Kasumi-1 (cell line): ENCODE data around the gene R3HCC1L.
"Not testable (repeated sequence)": the region's sequence is repeated elsewhere in the genome, so short reads cannot be mapped to it uniquely, and the experiment has no call there.

ENCODE experiments used
- DNase-seq, 2 experiments: peaks; one replicate each; lab custom pipeline; 2025; lab: John Stamatoyannopoulos, UW

Gene R3HCC1L

GRCh38 chr10:98131619-98132018, 2.8 kb upstream of the R3HCC1L start:
- DNase-seq: no peak

- not testable (repeated sequence) for DNase-seq
Observed at GRCh38 chr10:98133075-98133752, 1.2 kb upstream of the R3HCC1L start.

- no peak for DNase-seq
Observed at GRCh38 chr10:98134117-98134430, 383 bp upstream of the R3HCC1L start.

- DNase-seq: no peak
Observed at GRCh38 chr10:98135222-98135899, 904 bp downstream of the R3HCC1L start.

- not testable (repeated sequence) for DNase-seq
Observed at GRCh38 chr10:98136775-98137174, 2.3 kb downstream of the R3HCC1L start.

GRCh38 chr10:98138031-98138430, 3.6 kb downstream of the R3HCC1L start:
- no peak for DNase-seq

- no peak for DNase-seq
Observed at GRCh38 chr10:98139431-98139830, 5.0 kb downstream of the R3HCC1L start.

- no peak for DNase-seq
Observed at GRCh38 chr10:98141484-98142073, 7.1 kb downstream of the R3HCC1L start.

- no peak for DNase-seq
Observed at GRCh38 chr10:98144985-98145384, 10.5 kb downstream of the R3HCC1L start.

- DNase-seq: no peak
Observed at GRCh38 chr10:98149858-98150257, 15.4 kb downstream of the R3HCC1L start.

- DNase-seq: no peak
Observed at GRCh38 chr10:98150544-98150943, 16.1 kb downstream of the R3HCC1L start.

GRCh38 chr10:98152778-98153177, 18.3 kb downstream of the R3HCC1L start:
- DNase-seq: not testable (repeated sequence)

- not testable (repeated sequence) for DNase-seq
Observed at GRCh38 chr10:98153213-98153958, 18.9 kb downstream of the R3HCC1L start.

GRCh38 chr10:98154076-98154475, 19.6 kb downstream of the R3HCC1L start:
- DNase-seq: no peak

GRCh38 chr10:98158576-98158975, 24.1 kb downstream of the R3HCC1L start:
- DNase-seq: no peak

- no peak for DNase-seq
Observed at GRCh38 chr10:98163941-98164340, 29.5 kb downstream of the R3HCC1L start.

GRCh38 chr10:98167191-98167590, 32.7 kb downstream of the R3HCC1L start:
- DNase-seq: no peak

GRCh38 chr10:98168147-98168546, 33.7 kb downstream of the R3HCC1L start:
- DNase-seq: no peak

GRCh38 chr10:98168766-98169165, 34.3 kb downstream of the R3HCC1L start:
- DNase-seq: no peak

- DNase-seq: no peak
Observed at GRCh38 chr10:98169379-98169778, 34.9 kb downstream of the R3HCC1L start.

- DNase-seq: peak; percentile 43 to 68
Observed at GRCh38 chr10:98170249-98171117, 36.0 kb downstream of the R3HCC1L start.

GRCh38 chr10:98172073-98172472, 37.6 kb downstream of the R3HCC1L start:
- no peak for DNase-seq
